Measurements from ENCODE around the gene ATP8A1.
A peak's percentile ranks its signal among the peaks of the same experiment; 100 is the strongest.

The ATP8A1 gene

GRCh38 chr4:42360256-42360669 lies 296.6 kb downstream of the ATP8A1 start:
- H3K4me3 ChIP-seq (ENCODE audit: low read depth, low read length), result peak overlapping the region; percentile 6; the same call in 1 of the 2 replicates
- no peak for TF ChIP-seq CTCF (IDR thresholded peaks at IDR 0.05; ENCODE audit: low read depth, low read length)

GRCh38 chr4:42359711-42360110 lies 297.2 kb downstream of the ATP8A1 start:
- TF ChIP-seq CTCF (IDR thresholded peaks at IDR 0.05; ENCODE audit: low read depth, low read length), result no peak
- H3K4me3 ChIP-seq (ENCODE audit: low read depth, low read length), result peak overlapping the region; percentile 51
